ENCODE results near the gene LRRK2. TPM values are rescaled to one million over a fixed set of nuclear protein-coding genes. Genes with fewer than 3 reads are reported as not detected.

The LRRK2 gene
- total and polyA plus RNA-seq, 2 of the 8 experiments (the other 6 are each of a cell fraction or from before 2014, with no cell fraction given): 0.06 to 0.13 TPM

DNA sequence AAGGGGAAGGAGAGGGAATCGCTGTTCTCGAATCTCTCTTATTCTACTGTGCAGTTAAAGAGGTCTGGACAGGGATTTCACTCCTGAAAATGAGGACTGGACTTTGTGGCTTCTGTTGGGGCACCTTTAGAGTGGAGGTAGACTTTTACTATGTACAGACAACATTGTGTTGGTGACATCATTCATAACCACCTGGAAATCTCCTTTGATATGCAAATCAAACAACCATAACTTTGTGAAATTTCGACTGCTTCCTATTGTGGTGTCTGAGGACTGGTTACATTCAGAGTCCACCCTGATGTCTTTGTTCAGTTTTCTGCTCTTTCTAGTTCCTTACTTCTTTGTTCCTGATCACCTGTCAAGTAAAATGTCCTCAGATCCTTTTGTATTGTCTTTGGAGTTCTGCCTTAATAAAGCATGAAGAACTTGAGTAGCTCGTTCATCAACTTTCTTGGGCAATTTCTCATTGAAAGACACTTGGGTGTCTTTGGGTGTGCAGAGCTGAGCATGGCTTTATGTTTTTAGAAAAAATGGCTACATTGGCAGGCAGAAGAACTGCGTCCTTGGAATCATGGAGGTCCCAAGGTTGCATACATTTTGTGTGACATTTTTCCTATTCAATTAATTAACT, 29.8 kb downstream of the LRRK2 start:
- no peak overlapping the region for H2BK12ac ChIP-seq (ENCODE audit: low read depth, low read length)
- TF ChIP-seq, protein P1, sequence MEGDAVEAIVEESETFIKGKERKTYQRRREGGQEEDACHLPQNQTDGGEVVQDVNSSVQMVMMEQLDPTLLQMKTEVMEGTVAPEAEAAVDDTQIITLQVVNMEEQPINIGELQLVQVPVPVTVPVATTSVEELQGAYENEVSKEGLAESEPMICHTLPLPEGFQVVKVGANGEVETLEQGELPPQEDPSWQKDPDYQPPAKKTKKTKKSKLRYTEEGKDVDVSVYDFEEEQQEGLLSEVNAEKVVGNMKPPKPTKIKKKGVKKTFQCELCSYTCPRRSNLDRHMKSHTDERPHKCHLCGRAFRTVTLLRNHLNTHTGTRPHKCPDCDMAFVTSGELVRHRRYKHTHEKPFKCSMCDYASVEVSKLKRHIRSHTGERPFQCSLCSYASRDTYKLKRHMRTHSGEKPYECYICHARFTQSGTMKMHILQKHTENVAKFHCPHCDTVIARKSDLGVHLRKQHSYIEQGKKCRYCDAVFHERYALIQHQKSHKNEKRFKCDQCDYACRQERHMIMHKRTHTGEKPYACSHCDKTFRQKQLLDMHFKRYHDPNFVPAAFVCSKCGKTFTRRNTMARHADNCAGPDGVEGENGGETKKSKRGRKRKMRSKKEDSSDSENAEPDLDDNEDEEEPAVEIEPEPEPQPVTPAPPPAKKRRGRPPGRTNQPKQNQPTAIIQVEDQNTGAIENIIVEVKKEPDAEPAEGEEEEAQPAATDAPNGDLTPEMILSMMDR (IDR thresholded peaks at IDR 0.05; ENCODE audit: control extremely low read depth in 1 of 3, insufficient read depth in 1 of 3, low read depth in 1 of 3, low read length in 3 of 3): no peak
- TF ChIP-seq CHD2 (IDR thresholded peaks at IDR 0.05; ENCODE audit: low read length): no peak
- TF ChIP-seq GABPA (IDR thresholded peaks at IDR 0.05; ENCODE audit: borderline replicate concordance, insufficient read depth, low read length): no peak
- TF ChIP-seq CBX8 (IDR thresholded peaks at IDR 0.05; ENCODE audit: borderline replicate concordance, low read depth, low read length): no peak
- TF ChIP-seq POU5F1 (IDR thresholded peaks at IDR 0.05; ENCODE audit: low read depth, low read length): no peak
- TF ChIP-seq KDM4A (IDR thresholded peaks at IDR 0.05; ENCODE audit: low read depth, low read length, severe bottlenecking): no peak
- no peak for TF ChIP-seq KDM1A (IDR thresholded peaks at IDR 0.05; ENCODE audit: borderline replicate concordance, low read length)
- TF ChIP-seq MAFK (IDR thresholded peaks at IDR 0.05; ENCODE audit: low read depth, low read length): no peak
- TF ChIP-seq BCL11A (IDR thresholded peaks at IDR 0.05; ENCODE audit: low read depth in 2 of 2, low read length in 2 of 2): no peak
- no peak for TF ChIP-seq SIN3A (conservative IDR thresholded peaks at IDR 0.05 in 1 of 2, IDR thresholded peaks at IDR 0.05 in 1 of 2; ENCODE audit: low read depth in 1 of 2, low read length in 2 of 2)
- TF ChIP-seq PHF8 (conservative IDR thresholded peaks at IDR 0.05; ENCODE audit: low read depth, low read length): no peak

More for the DNA sequence above, 29.8 kb downstream of the LRRK2 start:
- H4K91ac ChIP-seq (replicated peaks; ENCODE audit: insufficient read length, low read length): no peak overlapping the region
- H3K23me2 ChIP-seq (ENCODE audit: low read depth, low read length): no peaks in the 10 kb centered on the region
- no peak overlapping the region for H3K9ac ChIP-seq (replicated peaks in 1 of 4; ENCODE audit: extremely low read depth in 1 of 4, low read depth in 3 of 4, low read length in 3 of 4)
- H2AK5ac ChIP-seq (ENCODE audit: low read depth, low read length): no peak overlapping the region
- no peak overlapping the region for H2BK120ac ChIP-seq (replicated peaks; ENCODE audit: low read depth, low read length)
- no peak overlapping the region for H2BK5ac ChIP-seq (ENCODE audit: low read depth, low read length)
- no peaks in the 10 kb centered on the region for H3K36me3 ChIP-seq (ENCODE audit: control insufficient read depth in 2 of 4, insufficient read depth in 4 of 4, low read length in 3 of 4)
- H4K8ac ChIP-seq (ENCODE audit: extremely low read depth, insufficient read depth, low read length): no peak overlapping the region
- ChIA-PET POLR2A (ENCODE audit: partially characterized antibody) (no interaction called here), CTCF (ENCODE audit: partially characterized antibody) (interaction anchor here (0.6 kb wide), 1 partner anchor 16 kb away, joined by 3 read pairs; no protein-coding TSS in a partner anchor)
- no peaks in the 10 kb centered on the region for H3K79me2 ChIP-seq (ENCODE audit: control insufficient read depth in 1 of 2, insufficient read depth in 2 of 2, low read length in 2 of 2)
- H3K4ac ChIP-seq (replicated peaks; ENCODE audit: insufficient read length, low read depth, low read length): no peak overlapping the region
- H3K4me3 ChIP-seq (ENCODE audit: extremely low read depth in 1 of 4, insufficient read depth in 2 of 4, low read depth in 3 of 4, low read length in 4 of 4): no peak overlapping the region
- H3K23ac ChIP-seq (ENCODE audit: insufficient read length): no peak overlapping the region
- H3K4me2 ChIP-seq (ENCODE audit: insufficient read depth in 1 of 2, low read depth in 2 of 2, low read length in 2 of 2): no peak overlapping the region
- no peaks in the 10 kb centered on the region for H3K9me3 ChIP-seq (ENCODE audit: insufficient read depth in 2 of 2, low read depth in 1 of 2, low read length in 1 of 2)
- DNase-seq (ENCODE audit: low read depth in 1 of 2, low spot score in 2 of 2) (no peak), FAIRE-seq (no peak)
- no peaks in the 10 kb centered on the region for H3K27me3 ChIP-seq (replicated peaks in 1 of 4; ENCODE audit: control insufficient read depth in 3 of 4, extremely low read depth in 1 of 4, insufficient read depth in 3 of 4, low read length in 3 of 4)
- H3K27ac ChIP-seq (ENCODE audit: low read depth, low read length): no peak overlapping the region
- H3K14ac ChIP-seq (ENCODE audit: insufficient read length): no peak overlapping the region
- no peak overlapping the region for H4K5ac ChIP-seq (ENCODE audit: insufficient read length, low read depth, low read length)
- no peak overlapping the region for H3K18ac ChIP-seq (ENCODE audit: extremely low read depth, low read length)
- H2BK15ac ChIP-seq (ENCODE audit: low read length): no peak overlapping the region
- no peak overlapping the region for H2BK20ac ChIP-seq (ENCODE audit: low read length)
- no peak overlapping the region for H2AFZ ChIP-seq (ENCODE audit: low read length)
- H3K4me1 ChIP-seq (replicated peaks in 1 of 4; ENCODE audit: control insufficient read depth in 3 of 4, insufficient read depth in 4 of 4, low read length in 3 of 4): no peaks in the 10 kb centered on the region
- WGBS, 2 experiments (ENCODE audit: extremely low coverage in 1 of 2, insufficient coverage in 1 of 2, insufficient read length in 1 of 2, insufficient replicate concordance in 2 of 2, low coverage in 1 of 2, low lambda C conversion rate in 2 of 2, missing lambda C conversion rate in 1 of 2): 93% methylated on average over 5 of the region's 5 CpGs; no CpG with 5 or more reads in 1 of the 2 experiments
- no peak overlapping the region for H3K56ac ChIP-seq (replicated peaks; ENCODE audit: insufficient read length, low read depth, low read length)
- H4K20me1 ChIP-seq (replicated peaks in 1 of 2; ENCODE audit: control insufficient read depth in 1 of 2, insufficient read depth in 2 of 2, low read length in 2 of 2): no peaks in the 10 kb centered on the region
- no peaks in the 10 kb centered on the region for H3K79me1 ChIP-seq (ENCODE audit: low read depth, low read length)
